A673 (cell line): ENCODE results near the gene SSC5D. TPM values are rescaled to one million over a fixed set of nuclear protein-coding genes. Genes with fewer than 3 reads are reported as not detected.

ENCODE experiments used
- BruUV-seq: library from RNA; stranded (reverse); fragments of 400-500 nt; replicated peaks from 2 replicates; lab custom pipeline; 2021; lab: Mats Ljungman, UMichigan
- CTCF ChIA-PET: fragments of 300-600 bp; sonication (Branson Sonifier 250); formaldehyde crosslinking; loops from one replicate; lab custom pipeline; 2022; ENCODE audit warnings: antibody characterized with exemption; lab: Charles Lee
- POLR2A ChIA-PET: fragments of 300-600 bp; sonication (Branson Sonifier 250); formaldehyde crosslinking; loops from one replicate; lab custom pipeline; 2022; ENCODE audit warnings: antibody characterized with exemption; ENCODE audit not compliant: low non-redundant PET; lab: Charles Lee
- DNase-seq: peaks from one replicate; pipeline ENCODE4 v3.0.0-alpha.2; 2015; ENCODE audit warnings: low spot score
- H3K27ac ChIP-seq: fragments of 200-600 bp; sonication (generic); 2 replicates; pipeline ENCODE4 v1.5.1; 2016; ENCODE audit warnings: mixed run types, low read depth, mild to moderate bottlenecking, mixed read lengths, antibody characterized with exemption, low read length; ENCODE audit not compliant: poor library complexity, severe bottlenecking
- H3K27me3 ChIP-seq: fragments of 200-600 bp; sonication (generic); replicated peaks from 2 replicates; pipeline ENCODE4 v1.6.1; 2017; ENCODE audit warnings: mixed run types, low read depth, mild to moderate bottlenecking, mixed read lengths, antibody characterized with exemption, low read length; ENCODE audit not compliant: insufficient read depth, poor library complexity
- H3K36me3 ChIP-seq: fragments of 200-600 bp; sonication (generic); 2 replicates; pipeline ENCODE4 v1.6.1; 2016; ENCODE audit warnings: mixed run types, mild to moderate bottlenecking, mixed read lengths, antibody characterized with exemption, low read length; ENCODE audit not compliant: insufficient read depth, poor library complexity, severe bottlenecking
- H3K4me1 ChIP-seq: fragments of 200-600 bp; sonication (generic); 2 replicates; pipeline ENCODE4 v1.6.1; 2017; ENCODE audit warnings: mixed run types, mild to moderate bottlenecking, mixed read lengths, antibody characterized with exemption, low read length; ENCODE audit not compliant: insufficient read depth, poor library complexity, severe bottlenecking
- H3K4me3 ChIP-seq: fragments of 200-600 bp; sonication (generic); 2 replicates; pipeline ENCODE4 v1.5.1; 2016; ENCODE audit warnings: low read depth, mixed run types, mild to moderate bottlenecking, mixed read lengths, low read length; ENCODE audit not compliant: poor library complexity, severe bottlenecking
- H3K9me3 ChIP-seq: fragments of 200-600 bp; sonication (generic); 2 replicates; pipeline ENCODE4 v1.6.1; 2016; ENCODE audit warnings: mixed run types, low read depth, mild to moderate bottlenecking, mixed read lengths, antibody characterized with exemption, low read length; ENCODE audit not compliant: poor library complexity, severe bottlenecking
- CTCF ChIP-seq: fragments of 300-800, 200-600 bp; sonication (generic); conservative IDR thresholded peaks from 2 replicates; pipeline ENCODE4 v1.5.1; 2017; ENCODE audit warnings: low read depth, mild to moderate bottlenecking, antibody characterized with exemption, low read length, moderate library complexity, mixed read lengths
- EZH2 ChIP-seq: fragments of 200-600 bp; sonication (generic); IDR thresholded peaks from 2 replicates; pipeline ENCODE4 v1.6.1; 2017; ENCODE audit warnings: borderline replicate concordance, low read depth, mild to moderate bottlenecking, mixed read lengths, antibody characterized with exemption, low read length; ENCODE audit not compliant: poor library complexity, severe bottlenecking
- intact Hi-C: fragments of 100-400 bp; cut with micrococcal nuclease; formaldehyde crosslinking; loops from one replicate; pipeline ENCODE4 v1.10.0; 2022; ENCODE audit not compliant: unreplicated experiment
- total RNA-seq: library from RNA; stranded (reverse); gene quantifications from 2 replicates; pipeline ENCODE4 v1.2.3, GENCODE V29; 2021

The SSC5D gene
- total RNA-seq, 1 experiment from 2014 or later: 1.4 TPM

DNA sequence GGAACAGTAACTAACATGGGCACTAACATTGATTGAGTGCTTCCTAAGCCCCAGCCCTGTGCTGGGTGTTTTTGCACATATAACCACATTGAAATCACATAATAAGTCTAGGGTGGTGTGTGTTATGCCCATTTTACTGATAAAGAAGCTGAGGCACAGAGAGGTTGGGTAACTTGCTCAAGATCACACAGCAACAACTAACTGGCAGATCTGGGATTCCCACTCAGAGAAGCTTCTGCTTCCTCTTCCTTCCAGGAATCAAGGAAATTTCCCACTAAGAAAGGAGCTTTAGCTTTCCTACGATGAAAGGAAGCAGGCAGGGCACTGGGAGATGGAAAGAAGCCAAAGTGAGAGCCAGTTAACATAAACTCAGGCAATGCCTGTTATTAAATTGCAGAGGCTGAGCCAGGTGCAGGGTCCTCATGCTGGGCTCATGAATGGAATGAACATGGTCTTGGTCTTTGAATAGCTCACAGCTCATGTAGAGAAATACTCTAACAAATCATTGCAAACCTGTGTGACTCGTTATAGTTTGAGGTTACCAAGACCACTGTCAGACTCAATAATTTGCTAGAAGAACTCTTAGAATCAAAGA is 10.1 kb downstream of the SSC5D start:
- Histone ChIP-seq H3K9me3 (no peaks in the 10 kb centered on the region), H3K27me3 (no peaks in the 10 kb centered on the region), H3K4me3 (no peak overlapping the region), H3K27ac (no peak overlapping the region), H3K4me1 (peaks cover 4% of the 10 kb centered on the region), H3K36me3 (no peaks in the 10 kb centered on the region)
- POLR2A ChIA-PET: no interaction called here
- no peak for DNase-seq
- BruUV-seq: no TSS peak
- CTCF ChIA-PET: no interaction called here
- intact Hi-C loops: no loop called here
- TF ChIP-seq EZH2 (no peak), CTCF (no peak)

DNA sequence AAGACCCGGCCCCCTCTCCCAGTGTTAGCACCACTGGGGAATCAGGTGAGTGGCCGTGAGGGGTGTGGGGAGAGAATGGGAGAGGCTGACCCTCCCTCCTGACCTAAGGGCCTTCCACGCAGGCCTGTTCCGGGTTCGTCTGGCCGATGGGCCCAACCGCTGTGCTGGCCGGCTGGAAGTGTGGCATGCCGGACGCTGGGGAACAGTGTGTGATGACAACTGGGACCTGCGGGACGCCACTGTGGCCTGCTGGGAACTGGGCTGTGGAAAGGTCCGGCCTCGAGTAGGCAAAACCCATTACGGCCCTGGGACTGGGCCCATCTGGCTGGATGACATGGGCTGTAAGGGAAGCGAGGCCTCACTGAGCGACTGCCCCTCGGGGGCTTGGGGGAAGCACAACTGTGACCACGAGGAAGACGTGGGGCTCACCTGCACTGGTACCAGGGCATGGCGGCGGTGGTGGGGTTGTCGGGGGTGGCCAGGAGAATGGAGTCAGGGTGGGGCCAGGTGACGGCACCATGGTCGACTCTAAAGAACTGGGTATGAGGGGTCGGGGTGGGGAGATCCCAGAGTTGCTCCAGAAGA is 12.2 kb downstream of the SSC5D start:
- Histone ChIP-seq H3K9me3 (no peaks in the 10 kb centered on the region), H3K27me3 (no peaks in the 10 kb centered on the region), H3K27ac (no peak overlapping the region), H3K4me1 (no peaks in the 10 kb centered on the region), H3K36me3 (no peaks in the 10 kb centered on the region), H3K4me3 (no peak overlapping the region)
- DNase-seq: no peak
- BruUV-seq: no TSS peak
- ChIA-PET POLR2A (no interaction called here), CTCF (no interaction called here)
- intact Hi-C loops: loop anchor here (5.0 kb wide), 1 partner anchor 33 kb away; no protein-coding TSS in a partner anchor
- TF ChIP-seq CTCF (no peak), EZH2 (no peak)

DNA sequence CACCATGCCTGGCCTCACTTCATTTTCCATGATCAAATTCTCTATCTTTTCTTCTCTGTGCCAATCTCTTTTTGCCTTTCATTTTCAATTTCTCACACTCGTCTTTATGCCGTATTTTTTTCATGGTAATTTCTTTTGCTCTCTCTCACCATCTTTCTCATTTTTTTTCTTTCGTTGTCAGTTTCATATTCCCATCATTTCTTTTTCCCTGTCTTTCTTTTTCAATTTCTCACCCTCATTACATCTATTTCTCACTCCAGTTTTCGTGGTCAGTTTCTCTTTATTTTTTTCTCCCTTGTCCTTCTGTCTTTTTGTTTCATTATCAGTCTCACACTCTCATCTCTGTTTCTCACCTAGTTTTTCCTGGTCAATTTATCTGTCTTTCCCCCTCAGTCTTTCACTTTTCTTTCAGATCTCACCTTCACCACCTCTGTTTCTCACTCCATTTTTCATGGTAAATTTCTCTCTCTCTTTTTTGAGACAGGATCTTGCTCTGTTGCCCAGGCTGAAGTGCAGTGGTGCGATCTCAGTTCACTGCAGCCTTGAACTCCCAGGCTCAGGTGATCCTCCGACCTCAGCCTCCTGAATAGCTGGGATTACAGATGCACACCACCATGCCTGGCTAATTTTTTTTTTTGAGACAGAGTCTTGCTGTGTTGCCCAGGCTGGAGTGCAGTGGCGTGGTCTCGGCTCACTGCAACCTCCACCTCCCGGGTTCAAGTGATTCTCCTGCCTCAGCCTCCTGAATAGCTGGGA is 14.1 kb downstream of the SSC5D start:
- intact Hi-C loops: loop anchor here (5.0 kb wide), 1 partner anchor 35 kb away; no protein-coding TSS in a partner anchor
- Histone ChIP-seq H3K4me3 (no peak overlapping the region), H3K27ac (no peak overlapping the region), H3K36me3 (no peaks in the 10 kb centered on the region), H3K9me3 (no peaks in the 10 kb centered on the region), H3K27me3 (no peaks in the 10 kb centered on the region), H3K4me1 (no peaks in the 10 kb centered on the region)
- DNase-seq: no peak
- TF ChIP-seq CTCF: no peak
- TF ChIP-seq EZH2: no peak
- BruUV-seq: no TSS peak
- ChIA-PET CTCF (no interaction called here), POLR2A (no interaction called here)
